Spleen (tissue), 11 donors: ENCODE measurements around the gene RRAD. TPM values are rescaled to one million over a fixed set of nuclear protein-coding genes. Genes with fewer than 3 reads are reported as not detected.

Source experiments
- DNase-seq: peaks from one replicate; pipeline ENCODE4 v3.0.0-alpha.2; 2020
- H3K27ac ChIP-seq, 8 donors: fragments of 200-600 bp; sonication (generic) in 7 of 8; 1 replicate in 4 of 8; 2 replicates in 4 of 8; pipeline versions ENCODE4 v1.5.0 to v1.8.0; 2016 to 2021; ENCODE audit warnings: inconsistent platforms in 4 of 8, mild to moderate bottlenecking in 4 of 8, moderate library complexity in 1 of 8
- H3K27me3 ChIP-seq, 7 donors: fragments of 200-600 bp; sonication (generic) in 6 of 7; replicated peaks in 1 of 7; 1 replicate in 4 of 7; 2 replicates in 3 of 7; pipeline versions ENCODE4 v1.5.0 to v1.8.0; 2016 to 2021; ENCODE audit warnings: inconsistent platforms in 3 of 7, mild to moderate bottlenecking in 1 of 7
- H3K36me3 ChIP-seq, 6 donors: fragments of 200-600 bp; sonication (generic) in 5 of 6; 1 replicate in 4 of 6; 2 replicates in 2 of 6; pipeline versions ENCODE4 v1.5.0 to v1.8.0; 2016 to 2021; ENCODE audit warnings: inconsistent platforms in 2 of 6
- H3K4me1 ChIP-seq, 6 donors: fragments of 200-600 bp; sonication (generic) in 5 of 6; 1 replicate in 3 of 6; 2 replicates in 3 of 6; pipeline versions ENCODE4 v1.5.0 to v1.8.0; 2016 to 2021; ENCODE audit warnings: inconsistent platforms in 3 of 6
- H3K4me3 ChIP-seq, 8 donors: fragments of 200-600 bp; sonication (generic) in 7 of 8; 1 replicate in 4 of 8; 2 replicates in 4 of 8; pipeline versions ENCODE4 v1.5.0 to v1.8.0; 2016 to 2021; ENCODE audit warnings: inconsistent platforms in 4 of 8, mild to moderate bottlenecking in 4 of 8, moderate library complexity in 2 of 8
- H3K9me3 ChIP-seq, 8 donors: fragments of 200-600 bp; sonication (generic) in 7 of 8; 1 replicate in 4 of 8; 2 replicates in 4 of 8; pipeline versions ENCODE4 v1.5.0 to v1.8.0; 2016 to 2021; ENCODE audit warnings: inconsistent platforms in 4 of 8
- POLR2A ChIP-seq, 3 donors: fragments of 450-650 bp; IDR thresholded peaks; one replicate each; pipeline ENCODE4 v1.5.1; 2017; ENCODE audit warnings: antibody characterized with exemption in 3 of 3, mild to moderate bottlenecking in 1 of 3
- POLR2AphosphoS5 ChIP-seq, 3 donors: sonication (generic); formaldehyde crosslinking; IDR thresholded peaks; one replicate each; pipeline ENCODE4 v1.5.1; 2017; ENCODE audit warnings: antibody characterized with exemption in 3 of 3
- WGBS, 5 donors: extraction: QIAGEN DNeasy Blood & Tissue Kit in 3 of 5; methylation state at CpG; one replicate each; pipeline versions ENCODE4 v1.1.5 to v1.1.7; 2013 to 2018; 5-methylcytosine and 5-hydroxymethylcytosine counted together
- intact Hi-C: fragments of 100-400 bp; cut with DNase I; formaldehyde crosslinking; loops from one replicate; pipeline ENCODE4 v1.15.0; 2023; ENCODE audit warnings: low total_unique reads
- polyA plus RNA-seq, 3 donors: library from polyadenylated mRNA; stranded (reverse); fragments of 200-250 nt; gene quantifications; one replicate each; pipeline ENCODE4 v1.2.1, GENCODE V29; 2013
- total RNA-seq, 7 donors: library from RNA; depleted of rRNA in 3 of 7; stranded (reverse); fragments of >200 nt in 3 of 7; fragmentation: NEBNext Ultra II Directional in 4 of 7; extraction: Animal tissue kit (Norgen Biotek cat#: 25700) in 4 of 7; gene quantifications; one replicate each; pipeline versions ENCODE4 v1.1.0 to v1.2.1, GENCODE V29; 2016 to 2021
- TF ChIP-seq, protein P1 (sequence below), 11 experiments: fragments of 200-600 bp in 7 of 11; fragments of 450-650 bp in 4 of 11; sonication (generic) in 4 of 11; IDR thresholded peaks in 8 of 11; conservative IDR thresholded peaks in 3 of 11; 1 replicate in 7 of 11; 2 replicates in 4 of 11; pipeline versions ENCODE4 v1.4.0 to v1.8.0; 2016 to 2021; ENCODE audit warnings: antibody characterized with exemption in 11 of 11, inconsistent platforms in 4 of 11, mild to moderate bottlenecking in 1 of 11
- donor health status: healthy with polysubstance abuse.
- donor health status: DM: no; HTN: no; CAD: no; lungs with moderate emphysema.
- donor health status: DM: no; HTN: no; CAD: no.
- donor health status: Bipolar disorder and iron deficiency.
- donor health status: healthy.
- donor health status: DM: no; HTN: no; CAD: no.
- donor health status: DM: yes; HTN: yes; CAD: no.

The RRAD gene
- total and polyA plus RNA-seq, 10 donors: 0.52 to 16.4 (median 1.9) TPM

- Histone ChIP-seq H3K27ac (no peak overlapping the region), H3K4me1 (no peaks in the 10 kb centered on the region), H3K9me3 (no peaks in the 10 kb centered on the region), H3K36me3 (no peaks in the 10 kb centered on the region), H3K4me3 (no peak overlapping the region), H3K27me3 (peaks cover 0 to 12% (median 0%) of the 10 kb centered on the region in 7 donors)
- no peak for DNase-seq
- 48 to 57% (median 54%) methylated on average over 8 to 10 of the region's 10 CpGs for WGBS, 5 donors
- intact Hi-C loops: no loop called here
- no peak for TF ChIP-seq POLR2A (IDR thresholded peaks at IDR 0.05)
- TF ChIP-seq, protein P1, sequence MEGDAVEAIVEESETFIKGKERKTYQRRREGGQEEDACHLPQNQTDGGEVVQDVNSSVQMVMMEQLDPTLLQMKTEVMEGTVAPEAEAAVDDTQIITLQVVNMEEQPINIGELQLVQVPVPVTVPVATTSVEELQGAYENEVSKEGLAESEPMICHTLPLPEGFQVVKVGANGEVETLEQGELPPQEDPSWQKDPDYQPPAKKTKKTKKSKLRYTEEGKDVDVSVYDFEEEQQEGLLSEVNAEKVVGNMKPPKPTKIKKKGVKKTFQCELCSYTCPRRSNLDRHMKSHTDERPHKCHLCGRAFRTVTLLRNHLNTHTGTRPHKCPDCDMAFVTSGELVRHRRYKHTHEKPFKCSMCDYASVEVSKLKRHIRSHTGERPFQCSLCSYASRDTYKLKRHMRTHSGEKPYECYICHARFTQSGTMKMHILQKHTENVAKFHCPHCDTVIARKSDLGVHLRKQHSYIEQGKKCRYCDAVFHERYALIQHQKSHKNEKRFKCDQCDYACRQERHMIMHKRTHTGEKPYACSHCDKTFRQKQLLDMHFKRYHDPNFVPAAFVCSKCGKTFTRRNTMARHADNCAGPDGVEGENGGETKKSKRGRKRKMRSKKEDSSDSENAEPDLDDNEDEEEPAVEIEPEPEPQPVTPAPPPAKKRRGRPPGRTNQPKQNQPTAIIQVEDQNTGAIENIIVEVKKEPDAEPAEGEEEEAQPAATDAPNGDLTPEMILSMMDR (IDR thresholded peaks at IDR 0.05 in 8 of 11, conservative IDR thresholded peaks at IDR 0.05 in 3 of 11): no peak
These were observed 12.3 kb downstream of the RRAD start for GRCh38 chr16:66913081-66913480.

DNA sequence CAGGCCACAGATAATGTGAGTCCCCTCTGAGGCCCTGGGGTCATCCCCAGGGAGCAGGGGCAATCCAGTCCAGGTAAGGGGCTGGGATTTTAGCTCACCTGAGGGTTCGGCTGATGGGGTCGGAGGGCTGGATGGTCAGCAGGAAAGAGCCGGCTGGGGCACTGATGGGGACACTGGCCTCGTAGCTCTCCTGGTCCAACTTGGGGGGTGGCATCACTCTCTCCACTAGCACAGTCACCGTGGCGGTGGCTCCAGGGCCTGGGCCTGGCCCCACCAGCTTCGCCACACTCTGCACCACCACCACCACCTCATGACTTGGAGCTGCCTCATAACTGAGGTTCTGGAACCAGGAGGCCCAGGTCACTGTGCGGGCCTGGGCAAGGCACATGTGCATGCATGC is 13.5 kb downstream of the RRAD start:
- H3K36me3 ChIP-seq: no peaks in the 10 kb centered on the region
- H3K27me3 ChIP-seq: peaks cover 0 to 12% (median 0%) of the 10 kb centered on the region in 7 donors
- no peak for TF ChIP-seq POLR2A (IDR thresholded peaks at IDR 0.05)
- no peak for TF ChIP-seq POLR2AphosphoS5 (IDR thresholded peaks at IDR 0.05)
- TF ChIP-seq, protein P1 (IDR thresholded peaks at IDR 0.05 in 8 of 11, conservative IDR thresholded peaks at IDR 0.05 in 3 of 11): no peak
- H3K4me3 ChIP-seq: no peak overlapping the region
- H3K4me1 ChIP-seq: no peaks in the 10 kb centered on the region
- H3K9me3 ChIP-seq: no peaks in the 10 kb centered on the region
- H3K27ac ChIP-seq: no peak overlapping the region
- 88 to 97% (median 93%) methylated on average over 4 to 8 of the region's 8 CpGs for WGBS, 5 donors
- DNase-seq: no peak
- intact Hi-C loops: no loop called here

DNA sequence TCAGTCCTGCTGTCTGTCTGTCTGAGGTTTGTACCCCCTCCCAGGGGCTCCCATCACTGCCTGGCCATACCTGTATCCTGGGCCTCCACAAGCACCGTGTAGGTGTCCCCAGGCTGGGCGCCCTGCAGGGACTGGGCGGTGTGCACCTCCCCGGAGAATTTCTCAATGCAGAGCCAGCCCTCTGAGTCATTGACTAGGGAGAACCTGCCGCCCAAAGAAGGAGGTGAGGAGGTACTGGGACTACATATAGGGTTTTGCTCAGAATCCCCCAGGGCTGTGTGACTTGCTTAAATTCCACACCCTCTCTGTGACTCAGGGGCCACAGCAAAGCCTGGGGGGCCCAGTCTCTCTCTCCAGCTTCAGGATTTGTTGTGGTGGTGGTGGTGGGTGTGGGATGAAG is 14.2 kb downstream of the RRAD start:
- intact Hi-C loops: no loop called here
- no peak overlapping the region for H3K27ac ChIP-seq
- DNase-seq: no peak
- no peaks in the 10 kb centered on the region for H3K36me3 ChIP-seq
- 78 to 87% (median 81%) methylated on average over 4 to 5 of the region's 5 CpGs for WGBS, 5 donors
- TF ChIP-seq POLR2AphosphoS5 (IDR thresholded peaks at IDR 0.05) (no peak), POLR2A (IDR thresholded peaks at IDR 0.05) (no peak)
- TF ChIP-seq, protein P1 (IDR thresholded peaks at IDR 0.05 in 8 of 11, conservative IDR thresholded peaks at IDR 0.05 in 3 of 11): no peak
- H3K9me3 ChIP-seq: no peaks in the 10 kb centered on the region
- H3K27me3 ChIP-seq: peaks cover 0 to 10% (median 0%) of the 10 kb centered on the region in 7 donors
- no peak overlapping the region for H3K4me3 ChIP-seq
- no peaks in the 10 kb centered on the region for H3K4me1 ChIP-seq

DNA sequence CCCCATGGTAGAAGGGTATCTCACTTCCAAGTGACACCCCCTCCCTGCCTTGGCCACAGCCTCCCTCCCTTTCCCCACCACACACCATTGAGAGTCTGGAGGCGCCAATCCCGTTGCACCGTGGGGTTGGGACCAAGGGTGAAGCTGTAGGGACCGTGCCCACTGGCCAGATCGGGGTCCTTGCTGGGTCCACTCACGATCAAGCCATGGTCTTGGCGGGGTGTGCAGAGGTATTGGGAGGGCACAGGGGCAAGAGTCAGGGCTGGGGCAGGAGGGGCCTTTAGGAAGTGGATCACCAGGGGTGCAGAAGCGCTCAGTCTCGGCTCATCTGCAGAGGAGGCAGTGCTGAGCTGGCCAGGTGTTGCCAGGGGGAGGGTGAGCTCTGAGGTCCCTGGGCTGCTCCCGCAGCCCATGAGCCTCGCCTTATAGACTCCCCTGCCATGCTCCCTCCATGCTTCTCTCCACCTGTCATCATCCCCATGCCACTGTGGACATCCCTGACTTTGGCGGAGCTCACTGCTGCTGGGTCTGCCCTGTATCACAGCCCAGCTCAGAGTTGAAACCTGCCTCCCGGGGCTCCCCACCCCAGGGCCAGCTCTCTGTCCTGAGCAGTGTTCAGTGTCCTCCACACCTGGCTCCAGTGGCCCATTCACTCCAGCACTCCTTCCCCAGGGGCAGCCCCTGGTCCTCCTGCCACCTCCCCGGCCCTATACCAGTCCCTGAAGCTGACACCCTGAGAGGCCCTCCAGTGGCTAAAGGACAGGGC is 15.0 kb downstream of the RRAD start:
- TF ChIP-seq, protein P1 (IDR thresholded peaks at IDR 0.05 in 8 of 11, conservative IDR thresholded peaks at IDR 0.05 in 3 of 11): no peak
- TF ChIP-seq POLR2AphosphoS5 (IDR thresholded peaks at IDR 0.05) (no peak), POLR2A (IDR thresholded peaks at IDR 0.05) (no peak)
- Histone ChIP-seq H3K4me3 (no peak overlapping the region), H3K36me3 (no peaks in the 10 kb centered on the region), H3K27ac (no peak overlapping the region), H3K4me1 (no peaks in the 10 kb centered on the region), H3K27me3 (peaks cover 0 to 8% (median 0%) of the 10 kb centered on the region in 7 donors), H3K9me3 (no peaks in the 10 kb centered on the region)
- WGBS, 5 donors: 78 to 85% (median 82%) methylated on average over 12 to 14 of the region's 14 CpGs
- DNase-seq: peak; percentile 55
- intact Hi-C loops: no loop called here
